Endothelial cell (in vitro differentiated cells): ENCODE measurements around the gene TMEM30B. TPM values are rescaled to one million over a fixed set of nuclear protein-coding genes. Genes with fewer than 3 reads are reported as not detected.

Source experiments
- DNase-seq: peaks from one replicate; pipeline ENCODE4 v3.0.0; 2021; ENCODE audit warnings: low spot score
- H3K27ac Mint-ChIP-seq: one replicate; pipeline ENCODE4 v1.8.0; 2021; ENCODE audit warnings: mixed read lengths, inconsistent platforms; ENCODE audit not compliant: unreplicated experiment
- H3K27me3 Mint-ChIP-seq: one replicate; pipeline ENCODE4 v1.8.0; 2021; ENCODE audit warnings: mild to moderate bottlenecking, moderate library complexity, mixed read lengths, inconsistent platforms; ENCODE audit not compliant: unreplicated experiment
- H3K36me3 Mint-ChIP-seq: one replicate; pipeline ENCODE4 v1.8.0; 2021; ENCODE audit warnings: mild to moderate bottlenecking, low read depth, mixed read lengths, inconsistent platforms; ENCODE audit not compliant: unreplicated experiment
- H3K4me1 Mint-ChIP-seq: one replicate; pipeline ENCODE4 v1.8.0; 2021; ENCODE audit warnings: mild to moderate bottlenecking, mixed read lengths, inconsistent platforms; ENCODE audit not compliant: unreplicated experiment
- H3K4me3 Mint-ChIP-seq: one replicate; pipeline ENCODE4 v1.8.0; 2021; ENCODE audit warnings: mild to moderate bottlenecking, mixed read lengths, inconsistent platforms; ENCODE audit not compliant: unreplicated experiment
- H3K9me3 Mint-ChIP-seq: one replicate; pipeline ENCODE4 v1.8.0; 2021; ENCODE audit warnings: mixed read lengths, inconsistent platforms; ENCODE audit not compliant: unreplicated experiment
- total RNA-seq: library from RNA; stranded (reverse); fragmentation: NEBNext Ultra II Directional; extraction: Animal tissue kit (Norgen Biotek cat#: 25700); gene quantifications from one replicate; pipeline ENCODE4 v1.2.1, GENCODE V29; 2021; ENCODE audit not compliant: unreplicated experiment
- TF ChIP-seq, protein P1 (sequence below): fragments of 200-600 bp; sonication (generic); IDR thresholded peaks from one replicate; pipeline ENCODE4 v1.5.0; 2021; ENCODE audit warnings: antibody characterized with exemption; ENCODE audit not compliant: unreplicated experiment

Gene TMEM30B
- total RNA-seq, 1 donor from 2014 or later, result 0.15 TPM

DNA sequence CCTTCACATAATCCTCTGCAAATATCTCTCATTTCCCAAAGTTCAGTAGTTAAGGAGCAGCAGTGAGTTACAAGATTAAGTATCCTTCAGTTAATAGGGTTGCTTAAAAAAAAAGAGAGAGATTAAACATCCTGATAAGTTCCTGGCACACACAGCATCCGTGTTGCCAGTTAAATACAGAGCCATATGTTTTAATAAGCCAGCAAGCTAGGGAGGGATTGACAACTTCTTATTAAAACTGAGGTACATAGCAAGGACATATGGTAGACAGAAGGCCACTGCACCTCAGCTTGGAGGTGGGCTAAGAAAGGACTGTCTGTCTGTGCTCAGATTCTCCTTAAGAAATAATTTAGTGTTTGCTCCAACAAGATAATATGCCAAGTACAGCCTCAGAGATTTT, 9.6 kb upstream of the TMEM30B start:
- DNase-seq, result no peak
- Mint-ChIP-seq H3K4me3 (no peak overlapping the region), H3K27ac (no peak overlapping the region), H3K36me3 (no peaks in the 10 kb centered on the region), H3K27me3 (peaks cover 3% of the 10 kb centered on the region), H3K4me1 (peaks cover 6% of the 10 kb centered on the region), H3K9me3 (no peaks in the 10 kb centered on the region)
- TF ChIP-seq, protein P1, sequence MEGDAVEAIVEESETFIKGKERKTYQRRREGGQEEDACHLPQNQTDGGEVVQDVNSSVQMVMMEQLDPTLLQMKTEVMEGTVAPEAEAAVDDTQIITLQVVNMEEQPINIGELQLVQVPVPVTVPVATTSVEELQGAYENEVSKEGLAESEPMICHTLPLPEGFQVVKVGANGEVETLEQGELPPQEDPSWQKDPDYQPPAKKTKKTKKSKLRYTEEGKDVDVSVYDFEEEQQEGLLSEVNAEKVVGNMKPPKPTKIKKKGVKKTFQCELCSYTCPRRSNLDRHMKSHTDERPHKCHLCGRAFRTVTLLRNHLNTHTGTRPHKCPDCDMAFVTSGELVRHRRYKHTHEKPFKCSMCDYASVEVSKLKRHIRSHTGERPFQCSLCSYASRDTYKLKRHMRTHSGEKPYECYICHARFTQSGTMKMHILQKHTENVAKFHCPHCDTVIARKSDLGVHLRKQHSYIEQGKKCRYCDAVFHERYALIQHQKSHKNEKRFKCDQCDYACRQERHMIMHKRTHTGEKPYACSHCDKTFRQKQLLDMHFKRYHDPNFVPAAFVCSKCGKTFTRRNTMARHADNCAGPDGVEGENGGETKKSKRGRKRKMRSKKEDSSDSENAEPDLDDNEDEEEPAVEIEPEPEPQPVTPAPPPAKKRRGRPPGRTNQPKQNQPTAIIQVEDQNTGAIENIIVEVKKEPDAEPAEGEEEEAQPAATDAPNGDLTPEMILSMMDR, result no peak

DNA sequence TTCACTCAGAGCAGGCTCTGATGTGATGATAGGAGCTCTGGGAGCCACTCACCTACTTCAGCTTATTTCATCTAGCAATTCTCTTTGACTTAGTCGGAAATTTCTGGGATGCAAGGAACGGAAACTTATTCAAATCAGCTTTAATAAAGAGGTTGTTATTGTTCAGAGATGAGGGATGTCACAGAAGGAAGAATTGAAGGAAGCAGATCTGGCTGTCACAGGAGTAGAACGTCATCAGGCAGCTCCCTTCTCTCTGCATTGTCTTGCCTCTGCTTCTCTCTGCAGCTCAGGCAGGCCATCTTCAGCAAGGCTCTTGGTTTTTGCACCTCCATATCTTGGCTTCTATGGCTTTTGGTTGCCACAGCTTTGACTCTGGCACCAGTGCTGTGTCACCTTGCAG, 7.6 kb upstream of the TMEM30B start:
- DNase-seq, result no peak
- peaks cover 3% of the 10 kb centered on the region for H3K27me3 Mint-ChIP-seq
- H3K4me1 Mint-ChIP-seq, result peaks cover 6% of the 10 kb centered on the region
- H3K27ac Mint-ChIP-seq, result no peak overlapping the region
- H3K9me3 Mint-ChIP-seq, result no peaks in the 10 kb centered on the region
- no peaks in the 10 kb centered on the region for H3K36me3 Mint-ChIP-seq
- no peak overlapping the region for H3K4me3 Mint-ChIP-seq
- TF ChIP-seq, protein P1, result no peak

DNA sequence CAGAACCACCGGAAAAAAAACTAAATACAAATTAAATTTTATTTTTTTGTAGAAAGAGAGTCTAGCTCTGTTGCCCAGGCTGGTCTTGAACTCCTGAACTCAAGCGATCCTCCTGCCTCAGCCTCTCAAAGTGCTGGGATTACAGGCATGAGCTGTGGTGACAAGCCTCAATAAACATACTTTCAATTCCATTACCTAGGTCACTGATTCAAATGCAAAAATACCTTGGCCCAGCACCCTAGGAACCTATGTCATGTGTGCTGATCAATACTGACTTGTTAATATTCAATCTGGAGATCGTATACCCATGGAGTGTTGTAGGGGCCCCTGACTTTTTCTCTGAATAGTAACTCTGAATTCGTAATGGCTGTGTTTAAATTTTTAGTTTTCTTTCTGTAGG, 7.1 kb upstream of the TMEM30B start:
- Mint-ChIP-seq H3K36me3 (no peaks in the 10 kb centered on the region), H3K27me3 (peaks cover 3% of the 10 kb centered on the region), H3K4me3 (no peak overlapping the region), H3K4me1 (peaks cover 6% of the 10 kb centered on the region), H3K27ac (no peak overlapping the region), H3K9me3 (no peaks in the 10 kb centered on the region)
- DNase-seq, result no peak
- TF ChIP-seq, protein P1, result no peak

DNA sequence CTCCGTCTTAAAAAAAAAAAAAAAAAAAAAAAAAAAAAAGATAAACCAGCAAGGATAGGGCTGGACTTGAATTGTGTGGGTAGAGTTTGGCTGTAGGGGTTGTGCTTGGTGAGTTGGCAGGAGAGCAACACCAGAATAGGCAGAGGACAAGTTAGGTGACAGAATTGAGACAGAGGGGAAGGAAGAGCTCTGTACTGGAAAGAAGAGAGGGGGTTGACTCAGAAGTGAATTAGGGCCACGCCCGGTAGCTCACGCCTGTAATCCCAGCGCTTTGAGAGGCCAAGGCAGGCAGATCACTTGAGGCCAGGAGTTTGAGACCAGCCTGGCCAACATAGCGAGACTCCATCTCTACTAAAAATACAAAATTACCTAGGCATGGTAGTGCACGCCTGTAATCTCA, 6.1 kb upstream of the TMEM30B start:
- no peaks in the 10 kb centered on the region for H3K36me3 Mint-ChIP-seq

DNA sequence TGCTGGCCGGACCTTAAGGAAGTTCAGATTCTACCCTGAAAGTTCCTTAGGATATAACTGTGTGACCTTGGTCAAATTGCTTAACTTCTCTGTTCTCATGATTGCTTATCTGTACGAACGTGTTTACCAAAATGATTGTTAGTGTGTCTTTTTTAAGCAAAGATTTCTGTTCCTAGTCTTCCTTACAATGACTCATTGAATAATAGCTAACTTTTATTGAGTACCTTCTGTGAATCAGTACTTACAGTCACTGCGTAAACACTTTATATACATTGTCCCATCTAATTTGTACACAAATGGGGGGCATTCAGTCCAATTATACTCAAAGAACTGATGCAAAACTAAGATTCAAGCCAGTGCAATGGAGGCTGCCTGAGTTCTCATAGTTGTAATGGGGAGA, 4.2 kb upstream of the TMEM30B start:
- no peak for DNase-seq
- peaks cover 8% of the 10 kb centered on the region for H3K27me3 Mint-ChIP-seq
- H3K9me3 Mint-ChIP-seq, result no peaks in the 10 kb centered on the region
- no peak overlapping the region for H3K27ac Mint-ChIP-seq
- peaks cover 8% of the 10 kb centered on the region for H3K4me1 Mint-ChIP-seq
- TF ChIP-seq, protein P1, result no peak
- no peaks in the 10 kb centered on the region for H3K36me3 Mint-ChIP-seq
- no peak overlapping the region for H3K4me3 Mint-ChIP-seq

More for the DNA sequence above, 6.1 kb upstream of the TMEM30B start:
- Mint-ChIP-seq H3K27me3 (peaks cover 5% of the 10 kb centered on the region), H3K4me1 (peaks cover 6% of the 10 kb centered on the region), H3K4me3 (no peak overlapping the region), H3K27ac (no peak overlapping the region), H3K9me3 (no peaks in the 10 kb centered on the region)
- no peak for DNase-seq
- TF ChIP-seq, protein P1, result no peak
